Endodermal cell (in vitro differentiated cells): ENCODE data around the gene ANKRD45. TPM values are rescaled to one million over a fixed set of nuclear protein-coding genes. Genes with fewer than 3 reads are reported as not detected.

ENCODE experiments used
- DNase-seq: peaks from one replicate; pipeline ENCODE4 v3.0.0-alpha.2; 2017
- H3K27ac ChIP-seq: 2 replicates; pipeline ENCODE4 v1.5.1; 2013; ENCODE audit warnings: mild to moderate bottlenecking, low read depth, low read length, moderate library complexity
- H3K27me3 ChIP-seq: 2 replicates; pipeline ENCODE4 v1.6.1; 2013; ENCODE audit warnings: mild to moderate bottlenecking, low read length, moderate library complexity; ENCODE audit not compliant: insufficient read depth, control insufficient read depth, poor library complexity, severe bottlenecking
- H3K36me3 ChIP-seq: 2 replicates; pipeline ENCODE4 v1.7.0; 2013; ENCODE audit warnings: mild to moderate bottlenecking, low read length, moderate library complexity; ENCODE audit not compliant: control insufficient read depth, insufficient read depth
- H3K4me1 ChIP-seq: one replicate; pipeline ENCODE4 v1.7.0; 2013; ENCODE audit warnings: low read length; ENCODE audit not compliant: control insufficient read depth, insufficient read depth
- H3K4me3 ChIP-seq: 2 replicates; pipeline ENCODE4 v1.5.1; 2013; ENCODE audit warnings: mild to moderate bottlenecking, low read length, moderate library complexity
- H3K9ac ChIP-seq: 2 replicates; pipeline ENCODE4 v1.6.1; 2013; ENCODE audit warnings: mild to moderate bottlenecking, low read length, moderate library complexity; ENCODE audit not compliant: poor library complexity, severe bottlenecking; ENCODE audit errors: extremely low read depth
- H3K9me3 ChIP-seq: 2 replicates; pipeline ENCODE4 v1.6.1; 2013; ENCODE audit warnings: mild to moderate bottlenecking, low read length, moderate library complexity; ENCODE audit not compliant: control insufficient read depth
- H3K27ac Mint-ChIP-seq: 2 replicates; pipeline ENCODE4 v1.8.0; 2020; ENCODE audit warnings: mixed read lengths
- H3K27me3 Mint-ChIP-seq: 2 replicates; pipeline ENCODE4 v1.8.0; 2021; ENCODE audit warnings: mild to moderate bottlenecking, mixed read lengths; ENCODE audit not compliant: insufficient read depth
- H3K36me3 Mint-ChIP-seq: 2 replicates; pipeline ENCODE4 v1.8.0; 2020; ENCODE audit warnings: low read depth, mixed read lengths
- H3K4me1 Mint-ChIP-seq: 2 replicates; pipeline ENCODE4 v1.8.0; 2020; ENCODE audit warnings: mixed read lengths
- H3K4me3 Mint-ChIP-seq: 2 replicates; pipeline ENCODE4 v1.8.0; 2020; ENCODE audit warnings: mild to moderate bottlenecking, moderate library complexity, mixed read lengths
- H3K9me3 Mint-ChIP-seq: 2 replicates; pipeline ENCODE4 v1.8.0; 2020; ENCODE audit warnings: mild to moderate bottlenecking, mixed read lengths
- WGBS, 2 experiments: methylation state at CpG; one replicate each; pipeline versions ENCODE4 v1.1.5 to v1.1.7; 2013; ENCODE audit warnings: missing lambda C conversion rate in 2 of 2, mixed read lengths in 1 of 2; ENCODE audit not compliant: insufficient coverage in 1 of 2, insufficient read length in 1 of 2; 5-methylcytosine and 5-hydroxymethylcytosine counted together
- total RNA-seq, 2 donors: library from RNA; stranded (reverse); fragmentation: NEBNext Ultra II Directional in 1 of 2; extraction: Animal tissue kit (Norgen Biotek cat#: 25700) in 1 of 2; gene quantifications; 2 replicates in 1 of 2; 3 replicates in 1 of 2; pipeline ENCODE4 v1.2.1, GENCODE V29; 2021
- TF ChIP-seq, protein P1 (sequence below): fragments of 200-600 bp; sonication (generic); conservative IDR thresholded peaks from 2 replicates; pipeline ENCODE4 v1.5.0; 2021; ENCODE audit warnings: antibody characterized with exemption, mild to moderate bottlenecking

The ANKRD45 gene
- total RNA-seq, 2 donors from 2014 or later, result 1.5 to 1.9 TPM

DNA sequence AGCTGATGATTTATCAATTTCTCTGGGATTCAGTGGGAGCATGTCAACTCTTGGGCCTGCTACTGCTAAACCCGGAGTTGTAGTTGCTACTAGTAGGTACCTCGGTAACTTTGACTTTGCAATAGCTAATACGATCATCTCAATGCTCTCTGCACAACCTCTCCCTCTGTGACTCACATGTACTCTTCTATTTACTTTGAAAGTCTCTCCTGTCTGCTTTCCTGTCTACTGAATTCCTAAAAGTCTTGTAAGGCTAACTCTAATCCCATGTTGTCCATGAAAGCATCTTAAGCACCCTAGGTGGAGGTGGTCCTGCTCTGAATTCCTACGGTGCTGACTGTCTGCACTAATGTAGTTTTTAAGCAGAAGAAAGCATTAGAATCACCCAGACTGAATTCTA, 96.1 kb downstream of the ANKRD45 start:
- no peaks in the 10 kb centered on the region for H3K36me3 ChIP-seq
- TF ChIP-seq, protein P1, sequence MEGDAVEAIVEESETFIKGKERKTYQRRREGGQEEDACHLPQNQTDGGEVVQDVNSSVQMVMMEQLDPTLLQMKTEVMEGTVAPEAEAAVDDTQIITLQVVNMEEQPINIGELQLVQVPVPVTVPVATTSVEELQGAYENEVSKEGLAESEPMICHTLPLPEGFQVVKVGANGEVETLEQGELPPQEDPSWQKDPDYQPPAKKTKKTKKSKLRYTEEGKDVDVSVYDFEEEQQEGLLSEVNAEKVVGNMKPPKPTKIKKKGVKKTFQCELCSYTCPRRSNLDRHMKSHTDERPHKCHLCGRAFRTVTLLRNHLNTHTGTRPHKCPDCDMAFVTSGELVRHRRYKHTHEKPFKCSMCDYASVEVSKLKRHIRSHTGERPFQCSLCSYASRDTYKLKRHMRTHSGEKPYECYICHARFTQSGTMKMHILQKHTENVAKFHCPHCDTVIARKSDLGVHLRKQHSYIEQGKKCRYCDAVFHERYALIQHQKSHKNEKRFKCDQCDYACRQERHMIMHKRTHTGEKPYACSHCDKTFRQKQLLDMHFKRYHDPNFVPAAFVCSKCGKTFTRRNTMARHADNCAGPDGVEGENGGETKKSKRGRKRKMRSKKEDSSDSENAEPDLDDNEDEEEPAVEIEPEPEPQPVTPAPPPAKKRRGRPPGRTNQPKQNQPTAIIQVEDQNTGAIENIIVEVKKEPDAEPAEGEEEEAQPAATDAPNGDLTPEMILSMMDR, result no peak
- peaks cover under 1% of the 10 kb centered on the region for H3K27me3 Mint-ChIP-seq
- H3K4me1 Mint-ChIP-seq, result peaks cover 8% of the 10 kb centered on the region
- no peak for DNase-seq
- no peak overlapping the region for H3K27ac ChIP-seq
- no peaks in the 10 kb centered on the region for H3K9me3 ChIP-seq
- no peak overlapping the region for H3K4me3 ChIP-seq
- WGBS, 2 experiments, result 94 to 95% methylated on average over 4 of the region's 4 CpGs
- H3K27me3 ChIP-seq, result no peaks in the 10 kb centered on the region
- H3K9ac ChIP-seq, result no peak overlapping the region
- H3K4me1 ChIP-seq, result no peaks in the 10 kb centered on the region
- no peak overlapping the region for H3K27ac Mint-ChIP-seq
- no peaks in the 10 kb centered on the region for H3K36me3 Mint-ChIP-seq
- no peak overlapping the region for H3K4me3 Mint-ChIP-seq
- no peaks in the 10 kb centered on the region for H3K9me3 Mint-ChIP-seq

DNA sequence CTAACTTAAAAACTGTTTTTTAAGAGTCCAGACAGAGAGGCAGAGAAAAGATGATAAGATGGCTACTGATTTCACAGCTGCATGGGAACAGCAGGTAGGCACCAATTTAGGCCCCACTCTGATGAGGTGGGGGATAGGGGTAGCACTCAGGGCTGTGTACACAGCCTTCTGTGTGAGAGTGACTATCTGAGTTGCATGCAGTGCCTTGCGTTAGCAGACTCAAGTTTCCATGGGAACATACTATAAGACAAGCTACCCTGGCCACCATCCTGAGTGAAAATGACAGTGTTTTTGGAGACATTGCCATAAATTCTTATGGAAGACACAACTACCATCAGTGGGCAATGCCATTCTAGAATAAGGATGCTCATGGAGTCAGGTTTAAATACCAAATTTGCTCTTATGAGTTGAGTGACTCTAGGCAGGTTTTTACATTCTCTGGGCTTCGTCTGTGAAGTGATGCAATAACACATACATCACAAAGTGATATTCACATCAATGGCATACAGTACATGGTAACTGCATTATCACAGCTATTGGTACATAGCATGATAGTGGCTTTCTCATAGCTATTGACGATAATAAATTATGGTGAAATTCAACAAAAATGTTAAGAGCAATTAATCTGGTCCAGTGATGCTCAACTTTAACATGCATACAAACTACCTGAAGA, 97.3 kb downstream of the ANKRD45 start:
- Histone ChIP-seq H3K36me3 (no peaks in the 10 kb centered on the region), H3K9ac (no peak overlapping the region), H3K27me3 (no peaks in the 10 kb centered on the region), H3K4me3 (no peak overlapping the region), H3K27ac (no peak overlapping the region), H3K4me1 (no peaks in the 10 kb centered on the region), H3K9me3 (peaks cover 6% of the 10 kb centered on the region)
- DNase-seq, result no peak
- H3K27me3 Mint-ChIP-seq, result no peaks in the 10 kb centered on the region
- no peak overlapping the region for H3K4me3 Mint-ChIP-seq
- H3K36me3 Mint-ChIP-seq, result no peaks in the 10 kb centered on the region
- 92 to 98% methylated on average over 2 to 3 of the region's 3 CpGs for WGBS, 2 experiments
- no peak overlapping the region for H3K27ac Mint-ChIP-seq
- H3K9me3 Mint-ChIP-seq, result no peaks in the 10 kb centered on the region
- TF ChIP-seq, protein P1, result no peak
- H3K4me1 Mint-ChIP-seq, result peaks cover 2% of the 10 kb centered on the region

DNA sequence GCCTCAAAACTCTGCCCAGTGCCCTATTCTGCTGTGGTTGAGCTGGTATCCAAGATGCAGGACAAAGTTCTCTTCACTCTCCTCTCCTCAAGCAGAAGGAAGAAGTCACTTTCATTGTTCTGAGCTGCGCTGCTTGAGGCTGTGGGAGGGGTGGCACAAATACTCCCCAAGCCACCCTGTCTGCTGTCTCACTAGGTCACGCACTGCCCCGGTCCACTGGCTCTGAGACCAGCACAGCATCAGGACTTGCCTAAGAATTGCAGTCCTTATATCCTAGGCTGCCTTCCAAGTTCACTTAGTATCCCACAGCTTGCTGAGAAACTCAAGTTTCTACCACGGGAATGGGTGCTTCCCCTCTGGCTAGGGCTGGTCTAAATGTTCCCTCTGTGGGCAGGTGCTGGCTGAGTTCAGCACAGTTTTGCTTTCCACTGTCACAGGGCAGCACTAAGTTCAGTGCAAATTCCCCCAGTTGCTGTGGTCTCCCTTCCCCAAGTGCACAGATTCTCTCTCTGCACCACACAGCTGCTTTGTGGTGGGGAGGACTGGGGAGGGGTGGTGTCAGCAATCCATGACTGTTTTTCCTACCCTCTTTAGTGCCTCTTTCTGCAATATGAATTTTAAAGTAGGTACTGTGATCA, 99.2 kb downstream of the ANKRD45 start:
- WGBS, 2 experiments, result 79 to 88% methylated on average over 4 of the region's 4 CpGs
- no peak overlapping the region for H3K4me3 Mint-ChIP-seq
- DNase-seq, result no peak
- no peak overlapping the region for H3K4me3 ChIP-seq
- no peaks in the 10 kb centered on the region for H3K27me3 ChIP-seq
- H3K36me3 ChIP-seq, result no peaks in the 10 kb centered on the region
- H3K27ac ChIP-seq, result no peak overlapping the region
- H3K27me3 Mint-ChIP-seq, result no peaks in the 10 kb centered on the region
- no peak overlapping the region for H3K27ac Mint-ChIP-seq
- no peaks in the 10 kb centered on the region for H3K9me3 Mint-ChIP-seq
- no peaks in the 10 kb centered on the region for H3K4me1 ChIP-seq
- H3K9me3 ChIP-seq, result peaks cover 6% of the 10 kb centered on the region
- no peaks in the 10 kb centered on the region for H3K36me3 Mint-ChIP-seq
- no peaks in the 10 kb centered on the region for H3K4me1 Mint-ChIP-seq
- TF ChIP-seq, protein P1, result no peak
- no peak overlapping the region for H3K9ac ChIP-seq
